Stimulated activated memory B cell treated with anti-CD40 and anti-IgM and Interleukin-4, amounts not matched to agents 10 μg/mL and 1 μg/mL and 100 μg/mL, for 72 hours (primary cell): ENCODE results near the gene FBXW9.
"Not testable (repeated sequence)": the region's sequence is repeated elsewhere in the genome, so short reads cannot be mapped to it uniquely, and the experiment has no call there.

Experiments used
- ATAC-seq: fragments of 150-1000 bp; cut with Tn5 transposase; 2 replicates; pipeline ENCODE4 v1.10.0; 2021
- H3K27ac Mint-ChIP-seq: one replicate; pipeline ENCODE4 v1.8.0; 2022; ENCODE audit warnings: mild to moderate bottlenecking, mixed read lengths
- H3K27me3 Mint-ChIP-seq: one replicate; pipeline ENCODE4 v1.8.0; 2022; ENCODE audit warnings: mixed read lengths
- H3K36me3 Mint-ChIP-seq: one replicate; pipeline ENCODE4 v1.8.0; 2022; ENCODE audit warnings: mixed read lengths
- H3K4me1 Mint-ChIP-seq: one replicate; pipeline ENCODE4 v1.8.0; 2022; ENCODE audit warnings: mixed read lengths
- H3K4me3 Mint-ChIP-seq: one replicate; pipeline ENCODE4 v1.8.0; 2022; ENCODE audit warnings: mild to moderate bottlenecking, moderate library complexity, mixed read lengths
- H3K9me3 Mint-ChIP-seq: one replicate; pipeline ENCODE4 v1.8.0; 2022; ENCODE audit warnings: mixed read lengths

Gene FBXW9

GRCh38 chr19:12701596-12702282 is 5.3 kb upstream of the FBXW9 start:
- Mint-ChIP-seq H3K4me3 (no peak overlapping the region), H3K4me1 (no peaks in the 10 kb centered on the region), H3K9me3 (no peaks in the 10 kb centered on the region), H3K36me3 (peaks cover 57% of the 10 kb centered on the region), H3K27me3 (no peaks in the 10 kb centered on the region), H3K27ac (no peak overlapping the region)
- no peak for ATAC-seq

- Mint-ChIP-seq H3K36me3 (peaks cover 32% of the 10 kb centered on the region), H3K27ac (peak overlapping the region; percentile 38), H3K27me3 (no peaks in the 10 kb centered on the region), H3K4me3 (peak overlapping the region; percentile 53), H3K4me1 (no peaks in the 10 kb centered on the region), H3K9me3 (no peaks in the 10 kb centered on the region)
- ATAC-seq, result no peak
Measured at GRCh38 chr19:12698138-12698537, 1.7 kb upstream of the FBXW9 start.

GRCh38 chr19:12697425-12697824 is 994 bp upstream of the FBXW9 start:
- Mint-ChIP-seq H3K4me3 (peak overlapping the region; percentile 12), H3K27ac (peak overlapping the region; percentile 95), H3K36me3 (peaks cover 25% of the 10 kb centered on the region)
- not testable (repeated sequence) for ATAC-seq, H3K27me3 Mint-ChIP-seq, H3K9me3 Mint-ChIP-seq, H3K4me1 Mint-ChIP-seq

GRCh38 chr19:12695997-12696365 is 450 bp downstream of the FBXW9 start:
- Mint-ChIP-seq H3K4me1 (no peaks in the 10 kb centered on the region), H3K36me3 (peaks cover 15% of the 10 kb centered on the region), H3K27ac (peak overlapping the region; percentile 95), H3K27me3 (no peaks in the 10 kb centered on the region), H3K4me3 (peak overlapping the region; percentile 89), H3K9me3 (no peaks in the 10 kb centered on the region)
- peak; percentile 39 for ATAC-seq

- H3K4me3 Mint-ChIP-seq, result peak overlapping the region; percentile 89
- H3K27me3 Mint-ChIP-seq, result no peaks in the 10 kb centered on the region
- no peaks in the 10 kb centered on the region for H3K9me3 Mint-ChIP-seq
- H3K4me1 Mint-ChIP-seq, result no peaks in the 10 kb centered on the region
- ATAC-seq, result no peak
- no peak overlapping the region for H3K27ac Mint-ChIP-seq
- peaks cover 11% of the 10 kb centered on the region for H3K36me3 Mint-ChIP-seq
Measured at GRCh38 chr19:12695514-12695913, 917 bp downstream of the FBXW9 start.

- Mint-ChIP-seq H3K9me3 (no peaks in the 10 kb centered on the region), H3K4me3 (no peak overlapping the region), H3K36me3 (peaks cover 11% of the 10 kb centered on the region)
Measured at GRCh38 chr19:12695096-12695495, 1.3 kb downstream of the FBXW9 start.

GRCh38 chr19:12694641-12695040 is 1.8 kb downstream of the FBXW9 start:
- peaks cover 11% of the 10 kb centered on the region for H3K36me3 Mint-ChIP-seq
- no peak for ATAC-seq
- no peaks in the 10 kb centered on the region for H3K9me3 Mint-ChIP-seq
- no peaks in the 10 kb centered on the region for H3K27me3 Mint-ChIP-seq
- H3K27ac Mint-ChIP-seq, result no peak overlapping the region
- H3K4me3 Mint-ChIP-seq, result no peak overlapping the region
- H3K4me1 Mint-ChIP-seq, result no peaks in the 10 kb centered on the region

More at GRCh38 chr19:12695096-12695495, 1.3 kb downstream of the FBXW9 start:
- ATAC-seq, result no peak
- no peaks in the 10 kb centered on the region for H3K4me1 Mint-ChIP-seq
- H3K27me3 Mint-ChIP-seq, result no peaks in the 10 kb centered on the region
- no peak overlapping the region for H3K27ac Mint-ChIP-seq

GRCh38 chr19:12692960-12693359 is 3.5 kb downstream of the FBXW9 start:
- Mint-ChIP-seq H3K4me1 (no peaks in the 10 kb centered on the region), H3K4me3 (no peak overlapping the region), H3K27me3 (no peaks in the 10 kb centered on the region), H3K36me3 (peaks cover 8% of the 10 kb centered on the region), H3K9me3 (no peaks in the 10 kb centered on the region), H3K27ac (no peak overlapping the region)
- no peak for ATAC-seq

- ATAC-seq, result peak; percentile 40
- H3K9me3 Mint-ChIP-seq, result no peaks in the 10 kb centered on the region
- no peaks in the 10 kb centered on the region for H3K27me3 Mint-ChIP-seq
- peaks cover 6% of the 10 kb centered on the region for H3K36me3 Mint-ChIP-seq
- no peak overlapping the region for H3K27ac Mint-ChIP-seq
- H3K4me3 Mint-ChIP-seq, result no peak overlapping the region
- peaks cover 6% of the 10 kb centered on the region for H3K4me1 Mint-ChIP-seq
Measured at GRCh38 chr19:12689581-12690216, 6.7 kb downstream of the FBXW9 start.

GRCh38 chr19:12689012-12689411 is 7.4 kb downstream of the FBXW9 start:
- no peak for ATAC-seq

GRCh38 chr19:12687496-12688196 is 8.8 kb downstream of the FBXW9 start, which contains the start of gene GNG14:
TSS of gene GNG14 (plus strand) at chr19:12687998. CDS start at chr19:12688049, 51 bp downstream.
- H3K36me3 Mint-ChIP-seq, result peaks cover 6% of the 10 kb centered on the region
- H3K4me3 Mint-ChIP-seq, result no peak within 1 kb of the TSS
- H3K27me3 Mint-ChIP-seq, result no peaks in the 10 kb centered on the region
- H3K4me1 Mint-ChIP-seq, result peaks cover 6% of the 10 kb centered on the region
- ATAC-seq, result no peak
- H3K27ac Mint-ChIP-seq, result no peak within 1 kb of the TSS
- H3K9me3 Mint-ChIP-seq, result no peaks in the 10 kb centered on the region

More at GRCh38 chr19:12689012-12689411, 7.4 kb downstream of the FBXW9 start:
- Mint-ChIP-seq H3K4me1 (peaks cover 6% of the 10 kb centered on the region), H3K27me3 (no peaks in the 10 kb centered on the region), H3K4me3 (no peak overlapping the region), H3K27ac (no peak overlapping the region), H3K9me3 (no peaks in the 10 kb centered on the region), H3K36me3 (peaks cover 6% of the 10 kb centered on the region)

- H3K4me1 Mint-ChIP-seq, result peaks cover 13% of the 10 kb centered on the region
- H3K36me3 Mint-ChIP-seq, result peaks cover 13% of the 10 kb centered on the region
- H3K9me3 Mint-ChIP-seq, result no peaks in the 10 kb centered on the region
- no peak overlapping the region for H3K4me3 Mint-ChIP-seq
- H3K27ac Mint-ChIP-seq, result no peak overlapping the region
- H3K27me3 Mint-ChIP-seq, result no peaks in the 10 kb centered on the region
- ATAC-seq, result no peak
Measured at GRCh38 chr19:12685831-12686230, 10.6 kb downstream of the FBXW9 start.

- peak within 1 kb of the TSS; percentile 91 for H3K4me3 Mint-ChIP-seq
- peak within 1 kb of the TSS; percentile 87 for H3K27ac Mint-ChIP-seq
- no peaks in the 10 kb centered on the region for H3K9me3 Mint-ChIP-seq
- peaks cover 28% of the 10 kb centered on the region for H3K36me3 Mint-ChIP-seq
- H3K27me3 Mint-ChIP-seq, result no peaks in the 10 kb centered on the region
- H3K4me1 Mint-ChIP-seq, result peaks cover 33% of the 10 kb centered on the region
- peak; percentile 92 for ATAC-seq
Measured at GRCh38 chr19:12681074-12681987, 15.1 kb downstream of the FBXW9 start, which contains the start of gene DHPS. TSS of gene DHPS (minus strand) at chr19:12681880. CDS start at chr19:12681766, 114 bp downstream.

- no peaks in the 10 kb centered on the region for H3K9me3 Mint-ChIP-seq
- no peak overlapping the region for H3K27ac Mint-ChIP-seq
- peaks cover 36% of the 10 kb centered on the region for H3K36me3 Mint-ChIP-seq
Measured at GRCh38 chr19:12680034-12680433, 16.4 kb downstream of the FBXW9 start.

GRCh38 chr19:12678039-12678438 is 18.4 kb downstream of the FBXW9 start:
- not testable (repeated sequence) for H3K9me3 Mint-ChIP-seq, H3K27ac Mint-ChIP-seq, H3K4me3 Mint-ChIP-seq, ATAC-seq, H3K27me3 Mint-ChIP-seq
- H3K36me3 Mint-ChIP-seq, result peaks cover 51% of the 10 kb centered on the region
- H3K4me1 Mint-ChIP-seq, result peaks cover 43% of the 10 kb centered on the region

More at GRCh38 chr19:12680034-12680433, 16.4 kb downstream of the FBXW9 start:
- H3K4me3 Mint-ChIP-seq, result peak overlapping the region; percentile 12
- peaks cover 31% of the 10 kb centered on the region for H3K4me1 Mint-ChIP-seq
- no peaks in the 10 kb centered on the region for H3K27me3 Mint-ChIP-seq
- no peak for ATAC-seq
